HG03565 (cell line): Measurements from ENCODE around the gene PPP4R3C.
"Not testable (repeated sequence)": the region's sequence is repeated elsewhere in the genome, so short reads cannot be mapped to it uniquely, and the experiment has no call there.

ENCODE experiments used
- ATAC-seq: cut with Tn5 transposase; IDR thresholded peaks from one replicate; pipeline ENCODE4 v1.9.1; 2021; ENCODE audit warnings: mild to moderate bottlenecking, moderate library complexity; ENCODE audit not compliant: unreplicated experiment

The PPP4R3C gene

DNA sequence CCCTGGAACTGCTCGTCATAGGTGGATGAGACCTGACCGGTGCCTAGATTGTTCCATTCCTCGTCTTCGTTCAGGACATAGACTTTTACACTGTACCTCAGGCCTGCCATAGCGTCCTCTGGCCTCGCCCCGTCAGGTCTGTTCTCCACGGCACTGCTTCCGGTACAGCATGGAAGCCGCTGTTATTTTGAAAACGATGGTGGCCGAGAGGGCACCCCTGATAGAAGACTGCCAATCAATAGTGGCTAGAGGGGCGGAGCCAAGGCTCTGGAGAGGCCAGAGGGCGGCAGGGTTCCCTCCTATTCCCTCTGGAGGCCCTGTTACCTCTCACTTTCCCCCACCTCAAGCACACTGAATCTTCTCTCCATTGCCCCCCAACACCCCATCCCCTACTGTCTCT is at the start of gene PPP4R3C:
TSS of gene PPP4R3C (minus strand) at position 155 of the 400 bp plus-strand sequence. CDS start at position 110, 45 bp downstream.
- ATAC-seq: no peak

DNA sequence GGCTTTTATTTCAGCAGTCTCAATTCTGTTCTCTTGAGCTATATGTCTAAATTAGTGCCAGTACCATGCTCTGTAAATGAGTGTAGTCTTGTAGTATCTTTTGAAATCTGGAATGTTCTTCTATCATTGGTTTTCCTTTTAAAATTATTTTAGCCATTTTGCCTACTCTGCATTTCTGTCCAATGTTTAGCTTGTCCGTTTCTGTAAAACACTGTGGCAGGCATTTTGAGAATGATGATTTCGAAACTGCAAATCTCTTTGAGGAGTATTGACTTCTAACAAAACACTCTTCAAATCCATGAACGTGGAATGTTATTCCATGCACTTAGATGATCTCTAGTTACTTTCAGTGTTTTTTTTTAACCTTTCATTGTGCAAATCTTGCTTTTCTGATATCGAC is 28.3 kb upstream of the PPP4R3C start:
- no peak for ATAC-seq

GRCh38 chrX:27466051-27466450 is 2.9 kb upstream of the PPP4R3C start:
- no peak for ATAC-seq

DNA sequence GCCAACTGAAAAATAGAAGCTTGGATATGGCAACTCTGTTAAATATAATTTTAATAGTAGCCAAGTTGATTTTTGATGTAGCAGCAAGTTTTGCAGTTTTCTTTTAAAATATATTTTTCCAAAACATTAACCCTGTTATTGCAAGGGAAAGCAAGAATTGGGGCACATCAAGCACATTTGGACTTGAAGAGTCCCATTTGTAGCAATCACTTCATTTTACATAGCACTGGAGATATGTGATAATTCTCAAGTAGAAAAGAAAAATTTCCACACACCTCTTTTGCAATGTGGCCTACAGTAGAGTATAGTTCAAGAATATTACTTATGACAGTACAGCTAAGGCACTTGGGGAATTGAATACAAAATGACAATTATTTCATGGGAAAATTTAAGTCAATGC is 1.9 kb upstream of the PPP4R3C start:
- ATAC-seq: no peak

DNA sequence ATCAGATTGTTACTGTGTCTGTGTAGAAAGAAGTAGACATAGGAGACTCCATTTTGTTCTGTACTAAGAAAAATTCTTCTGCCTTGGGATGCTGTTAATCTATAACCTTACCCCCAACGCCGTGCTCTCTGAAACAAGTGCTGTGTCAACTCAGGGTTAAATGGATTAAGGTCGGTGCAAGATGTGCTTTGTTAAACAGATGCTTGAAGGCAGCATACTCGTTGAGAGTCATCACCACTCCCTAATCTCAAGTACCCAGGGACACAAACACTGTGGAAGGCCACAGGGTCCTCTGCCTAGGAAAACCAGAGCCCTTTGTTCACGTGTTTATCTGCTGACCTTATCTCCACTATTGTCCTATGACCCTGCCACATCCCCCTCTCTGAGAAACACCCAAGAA is 4.0 kb downstream of the PPP4R3C start:
- not testable (repeated sequence) for ATAC-seq

DNA sequence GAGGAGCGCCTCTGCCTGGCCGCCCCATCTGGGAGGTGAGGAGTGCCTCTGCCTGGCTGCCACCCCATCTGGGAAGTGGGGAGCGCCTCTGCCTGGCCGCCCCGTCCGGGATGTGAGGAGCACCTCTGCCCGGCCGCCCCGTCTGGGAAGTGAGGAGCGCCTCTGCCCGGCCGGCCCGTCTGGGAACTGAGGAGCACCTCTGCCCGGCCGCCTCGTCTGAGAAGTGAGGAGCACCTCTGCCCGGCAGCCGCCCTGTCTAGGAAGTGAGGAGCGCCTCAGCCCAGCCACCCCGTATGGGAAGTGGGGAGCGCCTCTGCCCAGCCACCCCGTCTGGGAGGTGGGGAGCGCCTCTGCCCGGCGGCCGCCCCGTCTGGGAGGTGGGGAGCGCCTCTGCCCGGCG is 4.6 kb downstream of the PPP4R3C start:
- not testable (repeated sequence) for ATAC-seq

GRCh38 chrX:27451324-27451723 is 11.8 kb downstream of the PPP4R3C start:
- ATAC-seq: no peak

DNA sequence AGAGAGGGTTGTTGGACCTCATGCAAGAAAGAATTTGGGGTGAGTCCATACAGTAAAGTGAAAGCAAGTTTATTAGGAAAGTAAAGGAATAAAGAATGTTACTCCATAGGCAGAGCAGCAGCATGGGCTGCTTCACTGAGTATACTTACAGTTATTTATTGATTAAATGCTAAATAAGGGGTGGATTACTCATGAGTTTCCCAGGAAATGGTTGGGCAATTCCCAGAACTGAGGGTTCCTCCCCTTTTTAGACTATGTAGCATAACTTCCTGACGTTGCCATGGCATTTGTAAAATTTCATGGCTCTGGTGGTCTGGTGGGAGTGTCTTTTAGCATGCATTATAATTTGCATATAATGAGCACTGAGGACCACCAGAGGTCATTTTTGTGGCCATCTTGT is 16.7 kb downstream of the PPP4R3C start:
- ATAC-seq: no peak

- no peak for ATAC-seq
Measured at GRCh38 chrX:27445438-27445837, 17.7 kb downstream of the PPP4R3C start.

- ATAC-seq: no peak
Measured at GRCh38 chrX:27444093-27444908, 18.8 kb downstream of the PPP4R3C start.

- ATAC-seq: not testable (repeated sequence)
Measured at GRCh38 chrX:27442392-27442791, 20.7 kb downstream of the PPP4R3C start.

- ATAC-seq: no peak
Measured at GRCh38 chrX:27439771-27440170, 23.4 kb downstream of the PPP4R3C start.

DNA sequence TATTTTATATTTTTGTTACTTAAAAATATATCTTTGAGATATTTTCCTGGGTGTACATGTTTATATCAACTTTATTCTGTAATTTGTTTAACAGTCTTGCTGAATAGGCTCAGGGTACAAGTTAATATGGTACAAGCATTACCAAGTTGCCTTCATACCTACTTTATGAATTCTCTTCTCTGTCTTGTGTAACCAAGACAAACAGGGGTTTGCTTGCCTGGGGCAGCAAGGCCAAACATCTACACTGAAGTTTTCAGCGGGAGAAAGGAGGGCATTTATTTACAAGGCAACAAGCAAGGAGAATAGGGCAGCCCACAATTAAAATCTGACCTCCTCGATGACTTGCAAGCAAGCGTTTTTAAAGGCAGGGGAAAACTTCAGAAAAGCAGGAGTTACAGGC is 24.2 kb downstream of the PPP4R3C start:
- ATAC-seq: no peak

GRCh38 chrX:27435031-27435430 is 28.1 kb downstream of the PPP4R3C start:
- no peak for ATAC-seq
